Fibroblast of villous mesenchyme (primary cell): ENCODE measurements around the gene TMOD1. TPM values are rescaled to one million over a fixed set of nuclear protein-coding genes. Genes with fewer than 3 reads are reported as not detected.

Experiments
- DNase-seq: peaks from one replicate; pipeline ENCODE4 v3.0.0-alpha.2; 2010; ENCODE audit warnings: low read depth
- H3K4me3 ChIP-seq: 2 replicates; pipeline ENCODE4 v1.5.1; 2011; ENCODE audit warnings: low read depth, mild to moderate bottlenecking, low read length
- CTCF ChIP-seq: IDR thresholded peaks from 2 replicates; pipeline ENCODE4 v1.5.1; 2012; ENCODE audit warnings: low read depth, mild to moderate bottlenecking, low read length; ENCODE audit not compliant: insufficient read depth
- total RNA-seq: library from RNA; depleted of rRNA; stranded (reverse); fragments of >200 nt; gene quantifications from 2 replicates; pipeline ENCODE4 v1.2.3, GENCODE V29; 2012

The TMOD1 gene
- total RNA-seq, 1 donor = 0.43 TPM

- no peak overlapping the region for H3K4me3 ChIP-seq
- no peak for TF ChIP-seq CTCF
- no peak for DNase-seq
These were observed 16.0 kb downstream of the TMOD1 start for GRCh38 chr9:97517331-97518089.

- H3K4me3 ChIP-seq = no peak overlapping the region
- DNase-seq = no peak
- no peak for TF ChIP-seq CTCF
These were observed 16.9 kb downstream of the TMOD1 start for GRCh38 chr9:97518166-97518908.

- DNase-seq = peak; percentile 90
- no peak overlapping the region for H3K4me3 ChIP-seq
- TF ChIP-seq CTCF = no peak
These were observed 17.4 kb downstream of the TMOD1 start for GRCh38 chr9:97518909-97519307.

- TF ChIP-seq CTCF = no peak
- no peak overlapping the region for H3K4me3 ChIP-seq
- no peak for DNase-seq
These were observed 18.0 kb downstream of the TMOD1 start for GRCh38 chr9:97519441-97519970.

- TF ChIP-seq CTCF = no peak
- no peak for DNase-seq
These were observed 20.3 kb downstream of the TMOD1 start for GRCh38 chr9:97521576-97522333.

GRCh38 chr9:97524424-97524823 lies 23.0 kb downstream of the TMOD1 start:
- TF ChIP-seq CTCF = no peak
- no peak overlapping the region for H3K4me3 ChIP-seq
- no peak for DNase-seq

More at GRCh38 chr9:97521576-97522333, 20.3 kb downstream of the TMOD1 start:
- no peak overlapping the region for H3K4me3 ChIP-seq
